CD4-positive, alpha-beta T cell treated with Interleukin-15 for 1 hour (primary cell): ENCODE results near the gene CD1C.
A peak's percentile ranks its signal among the peaks of the same experiment; 100 is the strongest.
"Not testable (repeated sequence)": the region's sequence is repeated elsewhere in the genome, so short reads cannot be mapped to it uniquely, and the experiment has no call there.

Source experiments
- DNase-seq: peaks from one replicate; pipeline ENCODE4 v3.0.0-alpha.2; 2020

The CD1C gene

DNA sequence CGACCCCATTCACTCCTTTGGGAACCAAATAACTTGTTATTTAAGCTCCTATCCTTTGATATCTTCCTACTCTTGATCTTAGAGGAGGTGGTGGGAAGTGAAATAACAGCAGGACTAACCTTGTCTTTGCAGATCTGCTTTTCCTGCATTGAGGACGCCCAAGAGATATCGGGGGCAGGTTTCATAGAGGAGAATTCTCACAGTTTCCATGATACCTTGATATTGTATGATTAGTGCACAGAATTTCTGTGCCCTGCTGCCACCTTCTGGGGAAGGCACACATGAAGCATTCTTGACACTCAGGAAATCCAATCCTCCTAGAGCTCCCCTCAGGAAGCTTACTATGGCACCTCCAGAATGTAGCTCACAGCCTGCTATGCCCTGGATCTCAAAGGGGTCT, 40.0 kb downstream of the CD1C start:
- peak; percentile 20 for DNase-seq

DNA sequence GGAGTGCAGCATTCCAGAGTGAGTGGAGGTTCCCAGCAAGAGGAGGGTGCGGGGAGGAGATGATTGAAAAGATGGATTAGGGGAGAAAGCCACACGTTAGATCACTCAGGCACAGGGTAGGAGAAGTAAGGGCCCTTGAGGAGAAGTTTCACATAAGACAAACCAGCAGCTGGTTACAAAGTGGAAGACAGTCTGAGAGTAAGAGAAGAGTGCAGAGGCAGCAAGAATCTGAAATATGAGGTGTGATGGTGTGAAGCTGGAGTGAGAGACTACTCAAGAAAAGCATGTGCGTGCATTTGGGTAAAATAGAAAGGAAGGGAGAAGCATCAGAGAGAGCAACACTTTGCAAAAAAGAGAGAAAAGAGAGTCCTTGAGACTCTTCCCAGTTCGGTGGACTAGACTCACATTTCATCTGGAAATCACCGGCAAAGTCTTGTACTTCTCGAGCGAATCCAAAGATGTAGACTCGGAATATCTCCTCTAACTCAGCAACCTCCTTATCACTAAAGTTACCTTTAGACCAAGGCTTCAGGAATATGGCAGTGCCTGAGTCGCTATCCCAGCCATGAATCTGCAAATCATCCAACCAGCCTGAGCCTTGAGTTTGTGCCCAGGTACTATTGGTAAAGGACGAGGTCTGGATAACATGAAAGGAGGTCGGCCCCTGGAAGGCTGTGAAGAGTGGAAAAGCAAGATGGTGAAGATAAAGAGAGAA, 40.8 kb downstream of the CD1C start:
- no peak for DNase-seq

DNA sequence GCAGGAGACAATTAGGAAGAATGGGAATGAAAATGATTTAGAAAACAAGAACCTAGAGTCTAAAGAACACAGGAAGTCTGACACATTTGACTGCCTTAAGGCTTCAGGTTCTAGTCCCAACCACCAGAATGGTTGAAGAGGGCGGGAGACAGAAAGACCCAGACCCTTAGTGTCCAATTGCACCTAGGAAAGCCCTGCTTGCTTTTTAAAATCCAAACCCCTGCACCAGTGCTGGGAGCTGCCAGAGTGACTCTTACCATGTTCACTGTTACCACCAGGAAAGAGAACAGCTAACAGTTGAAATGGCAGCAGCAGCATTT, 41.3 kb downstream of the CD1C start:
- DNase-seq, result no peak

DNA sequence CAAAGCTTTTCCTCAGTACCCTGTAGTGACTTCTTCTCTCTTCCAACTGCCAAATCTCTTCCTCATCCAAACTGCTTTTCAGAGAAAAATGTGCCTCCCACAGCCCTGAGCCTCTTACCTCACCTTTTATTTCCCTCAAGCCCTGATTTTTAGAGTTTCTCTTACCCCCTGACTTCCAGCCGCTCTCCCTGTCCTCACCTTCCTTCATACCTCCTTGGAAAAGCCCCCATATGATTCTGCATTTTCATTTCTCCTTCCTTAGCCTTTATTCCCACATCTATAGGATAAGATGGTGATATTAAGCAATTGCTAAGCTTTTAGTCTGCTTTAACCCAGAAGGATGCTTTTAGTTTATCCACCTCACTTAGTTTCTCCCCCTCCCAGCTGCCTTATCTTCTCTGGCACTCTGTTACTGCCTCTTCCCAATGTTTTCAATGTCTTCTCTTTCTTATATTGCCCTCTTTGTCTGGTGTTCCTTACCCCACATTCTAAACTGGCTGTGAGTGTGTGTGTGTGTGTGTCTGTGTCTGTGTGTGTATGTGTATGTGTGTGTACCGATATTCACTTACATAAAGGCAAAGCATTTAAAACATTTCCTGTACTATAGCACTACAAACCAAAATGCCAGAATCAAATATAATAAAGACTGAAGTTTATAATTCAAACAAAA, 41.9 kb downstream of the CD1C start, which contains the start of gene CD1B:
CD1B (minus strand) TSS at position 51 of the 670 bp plus-strand sequence. CDS start 108 bp downstream, outside the sequence.
- DNase-seq, result no peak

DNA sequence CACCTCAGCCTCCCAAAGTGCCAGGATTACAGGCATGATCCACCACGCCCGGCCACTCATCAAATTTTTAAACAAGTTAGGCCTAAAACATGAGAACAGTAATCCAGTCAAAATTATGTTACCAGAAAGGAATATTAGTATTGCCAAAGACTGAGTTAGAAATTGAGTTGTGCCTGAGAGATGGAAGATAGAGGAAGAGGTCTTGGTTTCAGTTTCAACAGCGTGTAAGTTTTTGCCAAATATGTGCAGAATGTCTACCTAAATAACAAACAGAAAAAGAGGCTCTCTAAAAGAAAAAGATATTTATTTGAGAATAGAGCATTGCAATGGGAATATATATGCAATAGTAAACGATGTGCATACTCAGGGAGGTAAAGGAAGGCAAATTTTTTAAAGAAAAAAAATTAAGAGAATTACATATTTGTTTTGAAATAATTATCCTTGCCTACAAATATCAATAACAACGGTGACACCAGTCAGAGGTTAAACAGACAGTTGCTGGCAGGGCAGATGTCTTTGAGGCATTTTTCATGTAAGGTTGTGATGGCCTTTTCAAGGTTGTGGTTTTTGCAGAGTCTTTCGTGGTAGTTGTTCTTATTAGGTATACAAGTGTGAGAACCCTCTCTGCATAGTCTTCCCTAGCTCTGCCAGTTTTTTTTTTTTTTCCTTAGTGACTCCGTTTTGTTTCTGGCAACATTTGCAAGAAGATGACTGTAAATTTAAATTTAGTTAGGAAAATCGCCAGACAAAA, 43.9 kb downstream of the CD1C start:
- DNase-seq, result no peak

DNA sequence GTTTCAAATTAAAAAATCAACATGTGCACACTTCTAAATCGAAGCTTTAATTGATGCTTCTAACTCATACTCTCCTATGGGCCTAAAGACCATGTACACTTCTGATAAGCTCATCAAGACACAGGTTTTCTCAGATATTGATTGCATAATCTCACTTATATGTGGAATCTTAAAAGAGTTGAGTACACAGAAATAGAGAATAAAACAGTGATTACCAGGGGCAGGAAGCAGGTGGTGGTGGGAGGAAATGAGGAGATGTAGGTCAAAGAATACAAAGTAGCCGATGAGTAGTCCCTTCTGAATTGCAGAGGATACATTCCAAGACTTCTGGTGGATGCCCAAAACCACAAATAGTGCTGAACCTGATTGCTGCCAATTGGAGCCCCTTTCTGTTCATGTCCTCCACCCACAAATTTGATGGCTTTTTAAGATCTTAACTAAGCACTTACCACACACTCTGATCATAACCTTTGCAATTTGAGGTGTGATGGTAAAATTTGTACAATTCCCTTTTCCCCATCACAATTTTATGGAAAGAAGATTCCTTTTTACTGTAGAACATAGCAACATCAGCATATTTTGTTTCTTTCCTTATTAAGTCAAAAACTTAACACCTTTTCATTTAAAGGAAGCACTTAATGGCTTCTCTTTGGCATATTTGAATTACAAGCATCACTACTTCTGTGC, 44.9 kb downstream of the CD1C start:
- DNase-seq, result no peak

DNA sequence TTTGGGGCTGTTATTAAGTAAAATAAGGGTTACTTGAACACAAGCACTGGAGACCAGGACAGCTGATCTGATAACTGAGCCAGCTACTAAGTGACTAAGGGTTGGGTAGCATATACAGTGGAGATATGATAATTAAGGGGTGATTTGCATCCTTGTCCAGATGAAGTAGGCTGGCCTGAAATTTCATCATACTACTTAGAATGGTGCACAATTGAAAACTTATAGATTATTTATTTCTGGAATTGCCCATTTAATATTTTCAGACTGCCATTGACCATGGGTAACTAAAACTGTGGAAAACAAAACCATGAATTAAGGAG, 45.5 kb downstream of the CD1C start:
- no peak for DNase-seq

DNA sequence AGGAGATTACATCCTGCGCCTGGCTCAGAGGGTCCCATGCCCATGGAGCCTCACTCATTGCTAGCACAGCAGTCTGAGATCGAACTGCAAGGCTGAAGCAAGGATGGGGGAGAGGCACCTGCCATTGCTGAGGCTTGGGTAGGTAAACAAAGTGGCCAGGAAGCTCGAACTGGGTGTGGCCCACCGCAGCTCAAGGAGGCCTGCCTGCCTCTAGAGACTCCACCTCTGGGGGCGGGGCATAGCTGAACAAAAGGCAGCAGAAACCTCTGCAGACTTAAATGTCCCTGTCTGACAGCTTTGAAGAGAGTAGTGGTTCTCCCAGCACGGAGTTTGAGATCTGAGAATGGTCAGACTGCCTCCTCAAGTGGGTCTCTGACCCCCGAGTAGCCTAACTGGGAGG, 46.7 kb downstream of the CD1C start:
- not testable (repeated sequence) for DNase-seq
